ENCODE data around the gene ANKRD13A. TPM values are rescaled to one million over a fixed set of nuclear protein-coding genes. Genes with fewer than 3 reads are reported as not detected.
A peak's percentile ranks its signal among the peaks of the same experiment; 100 is the strongest.

ANKRD13A gene
- total and polyA plus RNA-seq, 2 experiments from 2014 or later = 5.7 to 25.6 TPM

DNA sequence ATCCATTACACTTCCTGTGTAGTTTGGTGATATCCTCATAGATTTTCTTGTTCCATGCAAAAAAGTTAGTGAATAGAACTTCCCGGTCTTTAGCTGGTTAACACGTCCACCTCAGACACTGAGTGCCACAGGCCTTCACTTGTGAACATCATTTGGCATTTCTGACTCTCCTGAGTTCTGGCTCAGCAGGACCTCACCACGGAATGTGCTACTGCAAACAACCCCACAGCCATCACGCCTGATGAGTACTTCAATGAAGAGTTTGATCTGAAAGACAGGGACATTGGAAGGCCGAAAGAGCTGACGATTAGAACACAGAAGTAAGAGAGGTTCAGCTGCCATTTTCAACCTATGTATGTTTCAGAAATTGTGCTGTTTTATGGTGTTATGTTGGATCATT, 29.1 kb downstream of the ANKRD13A start:
- Histone ChIP-seq H3K27me3 (ENCODE audit: insufficient read depth) (no peaks in the 10 kb centered on the region), H3F3A (replicated peaks; ENCODE audit: low read depth) (no peaks in the 10 kb centered on the region), H3K36me3 (ENCODE audit: insufficient read depth) (no peaks in the 10 kb centered on the region; the same call in 1 of the 2 replicates), H3K4me3 (no peak overlapping the region), H3K9me2 (ENCODE audit: insufficient read depth) (no peaks in the 10 kb centered on the region), H2AFZ (no peak overlapping the region), H3K27ac (ENCODE audit: low read depth) (no peak overlapping the region), H4K20me1 (replicated peaks; ENCODE audit: insufficient read depth) (no peaks in the 10 kb centered on the region), H3K4me1 (ENCODE audit: insufficient read depth) (peaks cover 7% of the 10 kb centered on the region), H3K79me2 (replicated peaks; ENCODE audit: insufficient read depth) (no peaks in the 10 kb centered on the region), H3K4me2 (no peak overlapping the region)
- no peak for TF ChIP-seq EZH2phosphoT487 (IDR thresholded peaks at IDR 0.05; ENCODE audit: unreplicated experiment)
- TF ChIP-seq ZNF114 (CRISPR knock-in tag; IDR thresholded peaks at IDR 0.05) = no peak
- TF ChIP-seq, protein P1, sequence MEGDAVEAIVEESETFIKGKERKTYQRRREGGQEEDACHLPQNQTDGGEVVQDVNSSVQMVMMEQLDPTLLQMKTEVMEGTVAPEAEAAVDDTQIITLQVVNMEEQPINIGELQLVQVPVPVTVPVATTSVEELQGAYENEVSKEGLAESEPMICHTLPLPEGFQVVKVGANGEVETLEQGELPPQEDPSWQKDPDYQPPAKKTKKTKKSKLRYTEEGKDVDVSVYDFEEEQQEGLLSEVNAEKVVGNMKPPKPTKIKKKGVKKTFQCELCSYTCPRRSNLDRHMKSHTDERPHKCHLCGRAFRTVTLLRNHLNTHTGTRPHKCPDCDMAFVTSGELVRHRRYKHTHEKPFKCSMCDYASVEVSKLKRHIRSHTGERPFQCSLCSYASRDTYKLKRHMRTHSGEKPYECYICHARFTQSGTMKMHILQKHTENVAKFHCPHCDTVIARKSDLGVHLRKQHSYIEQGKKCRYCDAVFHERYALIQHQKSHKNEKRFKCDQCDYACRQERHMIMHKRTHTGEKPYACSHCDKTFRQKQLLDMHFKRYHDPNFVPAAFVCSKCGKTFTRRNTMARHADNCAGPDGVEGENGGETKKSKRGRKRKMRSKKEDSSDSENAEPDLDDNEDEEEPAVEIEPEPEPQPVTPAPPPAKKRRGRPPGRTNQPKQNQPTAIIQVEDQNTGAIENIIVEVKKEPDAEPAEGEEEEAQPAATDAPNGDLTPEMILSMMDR (conservative IDR thresholded peaks at IDR 0.05; ENCODE audit: low read depth in 2 of 2) = no peak
- TF ChIP-seq ZNF462 (CRISPR knock-in tag; IDR thresholded peaks at IDR 0.05) = no peak
- TF ChIP-seq STAT1 (IDR thresholded peaks at IDR 0.05; ENCODE audit: unreplicated experiment) = no peak
- peaks cover 11% of the 10 kb centered on the region; the same call in 2 of the 3 replicates for H3K4me1 Mint-ChIP-seq
- DNase-seq (ENCODE audit: low spot score) (peak; percentile 22), ATAC-seq (no peak)
- peaks cover 4% of the 10 kb centered on the region for H3K27me3 Mint-ChIP-seq (ENCODE audit: insufficient read depth, low read depth, poor library complexity)
- H3K9me3 Mint-ChIP-seq = no peaks in the 10 kb centered on the region
- no peak overlapping the region for H3K4me3 Mint-ChIP-seq
- H3K27ac Mint-ChIP-seq = no peak overlapping the region
- peaks cover 8% of the 10 kb centered on the region; the same call in 2 of the 3 replicates for H3K36me3 Mint-ChIP-seq (ENCODE audit: low read depth)

Data from GM23338 (cell line).